ENCODE results near the gene NCOA1. TPM values are rescaled to one million over a fixed set of nuclear protein-coding genes. Genes with fewer than 3 reads are reported as not detected.

NCOA1 gene
- total RNA-seq, 2 experiments from 2014 or later = 35.5 to 40.6 TPM

DNA sequence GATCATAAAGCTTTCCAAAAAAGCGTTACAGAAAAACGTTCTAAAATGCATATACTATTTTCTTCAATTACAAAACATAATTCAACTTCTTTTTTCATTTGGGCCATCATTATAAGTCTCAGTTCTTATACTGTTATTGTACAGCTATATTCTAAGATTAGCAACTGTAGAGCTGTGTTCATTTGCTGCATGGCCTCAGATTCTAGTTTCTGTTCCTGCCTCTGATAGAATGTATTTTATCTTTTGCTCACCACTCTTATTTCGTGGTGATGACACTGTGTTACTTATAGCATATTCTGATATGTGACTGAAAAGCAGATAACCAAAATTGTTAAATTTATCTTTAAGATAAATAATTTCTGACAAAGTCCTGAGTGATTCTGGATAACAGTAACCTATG lies 234.9 kb downstream of the NCOA1 start:
- Histone ChIP-seq H3K9me3 (ENCODE audit: control insufficient read depth in 1 of 2, insufficient read depth in 1 of 2, low read length in 2 of 2) (no peaks in the 10 kb centered on the region), H3K27ac (ENCODE audit: low read depth in 1 of 2, low read length in 2 of 2) (no peak overlapping the region), H3K4me3 (ENCODE audit: low read length) (no peak overlapping the region), H3K4me1 (ENCODE audit: insufficient read depth, low read length) (no peaks in the 10 kb centered on the region), H3K27me3 (ENCODE audit: control insufficient read depth in 1 of 2, insufficient read depth in 2 of 2, low read length in 2 of 2) (no peaks in the 10 kb centered on the region), H3K36me3 (ENCODE audit: insufficient read depth, low read length) (peaks cover 33% of the 10 kb centered on the region)
- intact Hi-C loops (cut with DNase I, micrococcal nuclease) = no loop called here
- TF ChIP-seq, protein P1, sequence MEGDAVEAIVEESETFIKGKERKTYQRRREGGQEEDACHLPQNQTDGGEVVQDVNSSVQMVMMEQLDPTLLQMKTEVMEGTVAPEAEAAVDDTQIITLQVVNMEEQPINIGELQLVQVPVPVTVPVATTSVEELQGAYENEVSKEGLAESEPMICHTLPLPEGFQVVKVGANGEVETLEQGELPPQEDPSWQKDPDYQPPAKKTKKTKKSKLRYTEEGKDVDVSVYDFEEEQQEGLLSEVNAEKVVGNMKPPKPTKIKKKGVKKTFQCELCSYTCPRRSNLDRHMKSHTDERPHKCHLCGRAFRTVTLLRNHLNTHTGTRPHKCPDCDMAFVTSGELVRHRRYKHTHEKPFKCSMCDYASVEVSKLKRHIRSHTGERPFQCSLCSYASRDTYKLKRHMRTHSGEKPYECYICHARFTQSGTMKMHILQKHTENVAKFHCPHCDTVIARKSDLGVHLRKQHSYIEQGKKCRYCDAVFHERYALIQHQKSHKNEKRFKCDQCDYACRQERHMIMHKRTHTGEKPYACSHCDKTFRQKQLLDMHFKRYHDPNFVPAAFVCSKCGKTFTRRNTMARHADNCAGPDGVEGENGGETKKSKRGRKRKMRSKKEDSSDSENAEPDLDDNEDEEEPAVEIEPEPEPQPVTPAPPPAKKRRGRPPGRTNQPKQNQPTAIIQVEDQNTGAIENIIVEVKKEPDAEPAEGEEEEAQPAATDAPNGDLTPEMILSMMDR (IDR thresholded peaks at IDR 0.05) = no peak
- H3K27me3 Mint-ChIP-seq = no peaks in the 10 kb centered on the region
- peaks cover 50% of the 10 kb centered on the region for H3K36me3 Mint-ChIP-seq (ENCODE audit: low read depth)
- no peak overlapping the region for H3K4me3 Mint-ChIP-seq
- DNase-seq (no peak), ATAC-seq (ENCODE audit: poor library complexity) (no peak)
- no peaks in the 10 kb centered on the region for H3K9me3 Mint-ChIP-seq
- H3K27ac Mint-ChIP-seq = no peak overlapping the region
- POLR2A ChIA-PET = no interaction called here
- CTCF ChIA-PET = no interaction called here
- H3K4me1 Mint-ChIP-seq (ENCODE audit: low read depth) = no peaks in the 10 kb centered on the region

DNA sequence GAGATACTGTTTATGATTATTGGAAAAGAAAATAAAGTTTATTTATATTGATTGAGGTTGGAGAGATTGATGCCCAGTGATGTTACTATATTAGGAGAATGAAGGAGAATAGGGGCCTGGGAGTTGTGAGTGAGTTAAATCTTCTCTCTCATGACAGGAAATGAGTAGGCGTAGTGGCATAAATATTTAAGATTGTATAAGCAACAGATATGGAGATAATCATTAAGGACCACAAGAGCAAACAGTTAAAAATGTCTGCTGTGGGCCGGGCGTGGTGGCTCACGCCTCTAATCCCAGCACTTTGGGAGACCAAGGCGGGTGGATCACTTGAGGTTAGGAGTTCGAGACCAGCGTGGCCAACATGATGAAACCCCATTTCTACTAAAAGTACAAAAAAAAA lies 239.4 kb downstream of the NCOA1 start:
- POLR2A ChIA-PET = no interaction called here
- no peaks in the 10 kb centered on the region for H3K9me3 Mint-ChIP-seq
- Histone ChIP-seq H3K27ac (ENCODE audit: low read depth in 1 of 2, low read length in 2 of 2) (no peak overlapping the region), H3K4me3 (ENCODE audit: low read length) (no peak overlapping the region), H3K9me3 (ENCODE audit: control insufficient read depth in 1 of 2, insufficient read depth in 1 of 2, low read length in 2 of 2) (no peaks in the 10 kb centered on the region), H3K4me1 (ENCODE audit: insufficient read depth, low read length) (no peaks in the 10 kb centered on the region), H3K36me3 (ENCODE audit: insufficient read depth, low read length) (peaks cover 33% of the 10 kb centered on the region), H3K27me3 (ENCODE audit: control insufficient read depth in 1 of 2, insufficient read depth in 2 of 2, low read length in 2 of 2) (no peaks in the 10 kb centered on the region)
- ATAC-seq (ENCODE audit: poor library complexity) (no peak), DNase-seq (no peak)
- TF ChIP-seq, protein P1 (IDR thresholded peaks at IDR 0.05) = no peak
- CTCF ChIA-PET = no interaction called here
- H3K36me3 Mint-ChIP-seq (ENCODE audit: low read depth) = peaks cover 67% of the 10 kb centered on the region
- H3K27ac Mint-ChIP-seq = no peak overlapping the region
- intact Hi-C loops (cut with DNase I, micrococcal nuclease) = no loop called here
- H3K4me1 Mint-ChIP-seq (ENCODE audit: low read depth) = no peaks in the 10 kb centered on the region
- no peak overlapping the region for H3K4me3 Mint-ChIP-seq
- H3K27me3 Mint-ChIP-seq = no peaks in the 10 kb centered on the region

DNA sequence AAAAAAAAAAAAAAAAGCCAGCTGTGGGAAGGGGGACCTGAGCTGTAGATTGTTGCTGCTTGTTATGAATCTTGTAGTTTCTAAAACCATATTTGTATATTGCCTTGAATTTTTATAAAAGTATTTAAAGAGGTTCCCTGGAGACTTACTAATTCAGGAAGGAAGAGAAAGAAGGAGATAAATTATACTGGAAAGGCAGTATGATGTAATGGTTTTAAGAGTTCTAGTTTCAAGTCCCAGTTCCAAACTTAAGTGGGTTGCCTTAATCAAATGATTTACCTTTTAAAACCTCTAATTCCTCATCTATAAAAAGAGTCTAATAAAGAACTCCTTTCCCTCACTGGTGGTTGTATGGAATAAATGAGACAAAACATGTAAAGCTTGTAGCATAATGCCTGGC lies 240.0 kb downstream of the NCOA1 start:
- no peaks in the 10 kb centered on the region for H3K4me1 Mint-ChIP-seq (ENCODE audit: low read depth)
- intact Hi-C loops (cut with DNase I, micrococcal nuclease) = no loop called here
- H3K27me3 Mint-ChIP-seq = no peaks in the 10 kb centered on the region
- Histone ChIP-seq H3K27me3 (ENCODE audit: control insufficient read depth in 1 of 2, insufficient read depth in 2 of 2, low read length in 2 of 2) (no peaks in the 10 kb centered on the region), H3K4me3 (ENCODE audit: low read length) (no peak overlapping the region), H3K9me3 (ENCODE audit: control insufficient read depth in 1 of 2, insufficient read depth in 1 of 2, low read length in 2 of 2) (no peaks in the 10 kb centered on the region), H3K4me1 (ENCODE audit: insufficient read depth, low read length) (no peaks in the 10 kb centered on the region), H3K27ac (ENCODE audit: low read depth in 1 of 2, low read length in 2 of 2) (no peak overlapping the region), H3K36me3 (ENCODE audit: insufficient read depth, low read length) (peaks cover 33% of the 10 kb centered on the region)
- POLR2A ChIA-PET = no interaction called here
- ATAC-seq (ENCODE audit: poor library complexity) (no peak), DNase-seq (no peak)
- peaks cover 67% of the 10 kb centered on the region for H3K36me3 Mint-ChIP-seq (ENCODE audit: low read depth)
- TF ChIP-seq, protein P1 (IDR thresholded peaks at IDR 0.05) = no peak
- CTCF ChIA-PET = interaction anchor here (0.8 kb wide), 1 partner anchor 10 kb away, joined by 3 read pairs; no protein-coding TSS in a partner anchor
- no peaks in the 10 kb centered on the region for H3K9me3 Mint-ChIP-seq
- H3K27ac Mint-ChIP-seq = no peak overlapping the region
- H3K4me3 Mint-ChIP-seq = no peak overlapping the region

Measured in CD4-positive, alpha-beta T cell (primary cell).